ENCODE results near the gene TKT.

GRCh38 chr3:53223025-53223424, 32.8 kb downstream of the TKT start:
- TF ChIP-seq HMGXB4 (CRISPR knock-in tag; IDR thresholded peaks at IDR 0.05; ENCODE audit: borderline replicate concordance) = no peak
- no peak for TF ChIP-seq POLR2AphosphoS2 (conservative IDR thresholded peaks at IDR 0.05; ENCODE audit: low read length)
- TF ChIP-seq SMC3 (IDR thresholded peaks at IDR 0.05) = no peak
- TF ChIP-seq, protein P1, sequence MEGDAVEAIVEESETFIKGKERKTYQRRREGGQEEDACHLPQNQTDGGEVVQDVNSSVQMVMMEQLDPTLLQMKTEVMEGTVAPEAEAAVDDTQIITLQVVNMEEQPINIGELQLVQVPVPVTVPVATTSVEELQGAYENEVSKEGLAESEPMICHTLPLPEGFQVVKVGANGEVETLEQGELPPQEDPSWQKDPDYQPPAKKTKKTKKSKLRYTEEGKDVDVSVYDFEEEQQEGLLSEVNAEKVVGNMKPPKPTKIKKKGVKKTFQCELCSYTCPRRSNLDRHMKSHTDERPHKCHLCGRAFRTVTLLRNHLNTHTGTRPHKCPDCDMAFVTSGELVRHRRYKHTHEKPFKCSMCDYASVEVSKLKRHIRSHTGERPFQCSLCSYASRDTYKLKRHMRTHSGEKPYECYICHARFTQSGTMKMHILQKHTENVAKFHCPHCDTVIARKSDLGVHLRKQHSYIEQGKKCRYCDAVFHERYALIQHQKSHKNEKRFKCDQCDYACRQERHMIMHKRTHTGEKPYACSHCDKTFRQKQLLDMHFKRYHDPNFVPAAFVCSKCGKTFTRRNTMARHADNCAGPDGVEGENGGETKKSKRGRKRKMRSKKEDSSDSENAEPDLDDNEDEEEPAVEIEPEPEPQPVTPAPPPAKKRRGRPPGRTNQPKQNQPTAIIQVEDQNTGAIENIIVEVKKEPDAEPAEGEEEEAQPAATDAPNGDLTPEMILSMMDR (IDR thresholded peaks at IDR 0.05) = no peak
- TF ChIP-seq POLR2A (IDR thresholded peaks at IDR 0.05; ENCODE audit: low read length) = no peak
- TF ChIP-seq, protein P2, sequence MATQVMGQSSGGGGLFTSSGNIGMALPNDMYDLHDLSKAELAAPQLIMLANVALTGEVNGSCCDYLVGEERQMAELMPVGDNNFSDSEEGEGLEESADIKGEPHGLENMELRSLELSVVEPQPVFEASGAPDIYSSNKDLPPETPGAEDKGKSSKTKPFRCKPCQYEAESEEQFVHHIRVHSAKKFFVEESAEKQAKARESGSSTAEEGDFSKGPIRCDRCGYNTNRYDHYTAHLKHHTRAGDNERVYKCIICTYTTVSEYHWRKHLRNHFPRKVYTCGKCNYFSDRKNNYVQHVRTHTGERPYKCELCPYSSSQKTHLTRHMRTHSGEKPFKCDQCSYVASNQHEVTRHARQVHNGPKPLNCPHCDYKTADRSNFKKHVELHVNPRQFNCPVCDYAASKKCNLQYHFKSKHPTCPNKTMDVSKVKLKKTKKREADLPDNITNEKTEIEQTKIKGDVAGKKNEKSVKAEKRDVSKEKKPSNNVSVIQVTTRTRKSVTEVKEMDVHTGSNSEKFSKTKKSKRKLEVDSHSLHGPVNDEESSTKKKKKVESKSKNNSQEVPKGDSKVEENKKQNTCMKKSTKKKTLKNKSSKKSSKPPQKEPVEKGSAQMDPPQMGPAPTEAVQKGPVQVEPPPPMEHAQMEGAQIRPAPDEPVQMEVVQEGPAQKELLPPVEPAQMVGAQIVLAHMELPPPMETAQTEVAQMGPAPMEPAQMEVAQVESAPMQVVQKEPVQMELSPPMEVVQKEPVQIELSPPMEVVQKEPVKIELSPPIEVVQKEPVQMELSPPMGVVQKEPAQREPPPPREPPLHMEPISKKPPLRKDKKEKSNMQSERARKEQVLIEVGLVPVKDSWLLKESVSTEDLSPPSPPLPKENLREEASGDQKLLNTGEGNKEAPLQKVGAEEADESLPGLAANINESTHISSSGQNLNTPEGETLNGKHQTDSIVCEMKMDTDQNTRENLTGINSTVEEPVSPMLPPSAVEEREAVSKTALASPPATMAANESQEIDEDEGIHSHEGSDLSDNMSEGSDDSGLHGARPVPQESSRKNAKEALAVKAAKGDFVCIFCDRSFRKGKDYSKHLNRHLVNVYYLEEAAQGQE (IDR thresholded peaks at IDR 0.05) = no peak
- TF ChIP-seq RAD21 (conservative IDR thresholded peaks at IDR 0.05 in 1 of 2, IDR thresholded peaks at IDR 0.05 in 1 of 2) = no peak
- TF ChIP-seq RFX5 (IDR thresholded peaks at IDR 0.05) = no peak
- TF ChIP-seq MAX (IDR thresholded peaks at IDR 0.05) = no peak

All from A549 (cell line).